ENCODE measurements around the gene GPD1L. TPM values are rescaled to one million over a fixed set of nuclear protein-coding genes. Genes with fewer than 3 reads are reported as not detected.

GPD1L gene
- total and polyA plus RNA-seq, 2 of the 13 experiments (the other 11 are each of a cell fraction or from before 2014, with no cell fraction given) = 4.9 to 13.7 TPM

DNA sequence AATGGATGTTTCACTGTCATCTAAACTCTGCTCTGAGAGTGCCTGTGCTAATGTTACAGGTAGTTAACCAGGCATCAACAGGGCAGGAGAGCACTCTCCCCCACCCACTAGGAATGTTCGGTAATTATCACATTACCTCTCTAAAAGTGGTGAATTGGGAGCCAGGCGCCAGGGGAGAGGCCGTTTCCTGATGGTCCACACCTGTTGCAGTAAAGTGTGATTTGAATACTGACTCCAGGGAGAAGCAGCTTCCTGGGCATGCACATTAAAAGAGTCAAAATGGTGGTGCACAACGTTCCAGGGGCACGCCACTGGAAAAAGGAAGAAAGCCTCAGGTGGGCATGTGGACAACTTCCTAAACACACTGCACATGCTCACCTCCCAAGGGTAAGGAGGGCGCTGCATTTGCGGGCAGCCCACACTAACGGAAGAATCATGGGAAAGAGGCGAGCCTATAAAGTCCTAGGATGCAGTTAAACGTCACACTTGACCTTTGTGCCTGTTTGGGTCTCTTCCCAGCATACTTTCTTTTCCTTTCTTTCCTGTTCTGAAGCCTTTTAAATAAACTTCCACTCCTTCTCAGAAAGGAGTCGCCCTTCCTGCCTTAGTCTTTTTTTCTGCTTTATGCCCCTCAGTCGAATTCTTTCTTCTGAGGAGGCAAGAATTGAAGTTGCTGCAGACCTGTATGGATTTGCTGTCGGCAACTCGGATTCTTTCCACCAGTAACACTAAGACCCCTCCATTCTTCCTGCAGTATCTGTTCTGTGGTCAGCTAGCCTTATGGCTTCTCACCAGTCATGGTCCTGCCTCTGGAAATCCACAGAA, 28.9 kb upstream of the GPD1L start (continued):
- TF ChIP-seq ZNF20 (CRISPR knock-in tag; IDR thresholded peaks at IDR 0.05) = no peak
- TF ChIP-seq HOXA9 (CRISPR knock-in tag; IDR thresholded peaks at IDR 0.05; ENCODE audit: borderline replicate concordance) = no peak
- TF ChIP-seq ZNF549 (CRISPR knock-in tag; IDR thresholded peaks at IDR 0.05) = no peak
- no peak for TF ChIP-seq TFAP4 (IDR thresholded peaks at IDR 0.05; ENCODE audit: borderline replicate concordance, low read depth)
- TF ChIP-seq, protein P1, sequence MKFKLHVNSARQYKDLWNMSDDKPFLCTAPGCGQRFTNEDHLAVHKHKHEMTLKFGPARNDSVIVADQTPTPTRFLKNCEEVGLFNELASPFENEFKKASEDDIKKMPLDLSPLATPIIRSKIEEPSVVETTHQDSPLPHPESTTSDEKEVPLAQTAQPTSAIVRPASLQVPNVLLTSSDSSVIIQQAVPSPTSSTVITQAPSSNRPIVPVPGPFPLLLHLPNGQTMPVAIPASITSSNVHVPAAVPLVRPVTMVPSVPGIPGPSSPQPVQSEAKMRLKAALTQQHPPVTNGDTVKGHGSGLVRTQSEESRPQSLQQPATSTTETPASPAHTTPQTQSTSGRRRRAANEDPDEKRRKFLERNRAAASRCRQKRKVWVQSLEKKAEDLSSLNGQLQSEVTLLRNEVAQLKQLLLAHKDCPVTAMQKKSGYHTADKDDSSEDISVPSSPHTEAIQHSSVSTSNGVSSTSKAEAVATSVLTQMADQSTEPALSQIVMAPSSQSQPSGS (CRISPR knock-in tag; IDR thresholded peaks at IDR 0.05) = no peak
- no peak for TF ChIP-seq RAD51 (IDR thresholded peaks at IDR 0.05; ENCODE audit: borderline replicate concordance)
- TF ChIP-seq BHLHE40 (IDR thresholded peaks at IDR 0.05; ENCODE audit: low read length) = no peak
- TF ChIP-seq REL (CRISPR knock-in tag; conservative IDR thresholded peaks at IDR 0.05) = no peak
- TF ChIP-seq SRF (IDR thresholded peaks at IDR 0.05; ENCODE audit: low read depth, low read length) = no peak
- TF ChIP-seq THAP11 (CRISPR knock-in tag; IDR thresholded peaks at IDR 0.05) = peak; percentile 70; the same call in 1 of the 2 replicates
- TF ChIP-seq SNAPC2 (CRISPR knock-in tag; IDR thresholded peaks at IDR 0.05) = 0 out of 2 replicates have a peak, but pooled peaks have one; percentile 34
- TF ChIP-seq DR1 (CRISPR knock-in tag; IDR thresholded peaks at IDR 0.05) = 0 out of 2 replicates have a peak, but pooled peaks have one; percentile 40
- TF ChIP-seq ZBTB3 (CRISPR knock-in tag; IDR thresholded peaks at IDR 0.05; ENCODE audit: borderline replicate concordance, low read depth) = no peak
- TF ChIP-seq NR2F1 (CRISPR knock-in tag; IDR thresholded peaks at IDR 0.05) = no peak
- TF ChIP-seq CBX2 (IDR thresholded peaks at IDR 0.05; ENCODE audit: low read depth, low read length) = no peak
- TF ChIP-seq CBX2 (CRISPR knock-in tag; IDR thresholded peaks at IDR 0.05; ENCODE audit: low read depth) = 0 out of 2 replicates have a peak, but pooled peaks have one; percentile 35
- TF ChIP-seq TGIF2 (CRISPR knock-in tag; IDR thresholded peaks at IDR 0.05) = 0 out of 2 replicates have a peak, but pooled peaks have one; percentile 13
- TF ChIP-seq CREM (IDR thresholded peaks at IDR 0.05) = peak; percentile 69
- TF ChIP-seq CREM (CRISPR knock-in tag; IDR thresholded peaks at IDR 0.05) = no peak
- TF ChIP-seq ZNF598 (CRISPR knock-in tag; IDR thresholded peaks at IDR 0.05; ENCODE audit: borderline replicate concordance) = 0 out of 2 replicates have a peak, but pooled peaks have one; percentile 25
- TF ChIP-seq GATAD1 (CRISPR knock-in tag; IDR thresholded peaks at IDR 0.05) = no peak; the same call in 1 of the 2 replicates
- no peak for TF ChIP-seq ZNF761 (CRISPR knock-in tag; conservative IDR thresholded peaks at IDR 0.05)
- TF ChIP-seq UBTF (CRISPR knock-in tag; IDR thresholded peaks at IDR 0.05) = no peak
- TF ChIP-seq MEF2D (CRISPR knock-in tag; IDR thresholded peaks at IDR 0.05) = peak; percentile 42; the same call in 1 of the 2 replicates
- no peak for TF ChIP-seq GABPA (IDR thresholded peaks at IDR 0.05; ENCODE audit: low read depth, low read length)
- peak; percentile 44; the same call in 1 of the 2 replicates for TF ChIP-seq GABPA (CRISPR knock-in tag; IDR thresholded peaks at IDR 0.05; ENCODE audit: low read depth)
- TF ChIP-seq MAFK (conservative IDR thresholded peaks at IDR 0.05 in 1 of 2, IDR thresholded peaks at IDR 0.05 in 1 of 2; ENCODE audit: low read length in 2 of 2) = no peak
- TF ChIP-seq ZNF337 (CRISPR knock-in tag; IDR thresholded peaks at IDR 0.05; ENCODE audit: borderline replicate concordance, low read depth) = no peak
